ENCODE measurements around the gene LRRC4. TPM values are rescaled to one million over a fixed set of nuclear protein-coding genes. Genes with fewer than 3 reads are reported as not detected.

Gene LRRC4
- total RNA-seq, 1 experiment from 2014 or later = 2.1 TPM

Other genes starting within 250 kb of the LRRC4 start
- not detected in 2 replicates for gene LEP, start 209.8 kb upstream of the LRRC4 start, total RNA-seq (2014; rRNA removed; shearing (Covaris generic))

Measured in SJCRH30 (cell line).